Cardiac fibroblast (primary cell): Measurements from ENCODE around the gene RBKS.

Experiments used
- DNase-seq, 2 donors: peaks; one replicate each; pipeline versions ENCODE4 v3.0.0 to v3.0.0-alpha.2; 2010; ENCODE audit warnings: low read depth in 2 of 2
- H3K4me3 ChIP-seq, 2 donors: replicated peaks in 1 of 2; 1 replicate in 1 of 2; 2 replicates in 1 of 2; pipeline ENCODE4 v1.5.1; 2011; ENCODE audit warnings: low read depth in 2 of 2, low read length in 2 of 2, mild to moderate bottlenecking in 2 of 2, moderate library complexity in 1 of 2
- CTCF ChIP-seq: IDR thresholded peaks from one replicate; pipeline ENCODE4 v1.5.1; 2011; ENCODE audit warnings: low read depth, mild to moderate bottlenecking, low read length, inconsistent platforms

RBKS gene

GRCh38 chr2:27922842-27923241 lies 32.7 kb upstream of the RBKS start:
- no peak for TF ChIP-seq CTCF
- H3K4me3 ChIP-seq = no peak overlapping the region
- DNase-seq = no peak

- no peak for TF ChIP-seq CTCF
- no peak overlapping the region for H3K4me3 ChIP-seq
- DNase-seq = no peak
These were observed 31.8 kb upstream of the RBKS start for GRCh38 chr2:27921880-27922547.

GRCh38 chr2:27921424-27921823 lies 31.2 kb upstream of the RBKS start:
- DNase-seq = no peak
- TF ChIP-seq CTCF = no peak

GRCh38 chr2:27920148-27920885 lies 30.1 kb upstream of the RBKS start:
- H3K4me3 ChIP-seq = no peak overlapping the region
- peak; percentile 91 to 92 for DNase-seq
- TF ChIP-seq CTCF = no peak

More at GRCh38 chr2:27921424-27921823, 31.2 kb upstream of the RBKS start:
- H3K4me3 ChIP-seq = no peak overlapping the region

- TF ChIP-seq CTCF = no peak
- DNase-seq = no peak
These were observed 26.3 kb upstream of the RBKS start for GRCh38 chr2:27916293-27916995.

GRCh38 chr2:27915874-27916273 lies 25.7 kb upstream of the RBKS start:
- H3K4me3 ChIP-seq = no peak overlapping the region
- no peak for TF ChIP-seq CTCF
- DNase-seq = peak in 1 of 2 donors; percentile 24

More at GRCh38 chr2:27916293-27916995, 26.3 kb upstream of the RBKS start:
- H3K4me3 ChIP-seq = no peak overlapping the region
